CD4-positive, CD25-positive, alpha-beta regulatory T cell (primary cell): Measurements from ENCODE around the gene PNP. TPM values are rescaled to one million over a fixed set of nuclear protein-coding genes. Genes with fewer than 3 reads are reported as not detected.

Source experiments
- ATAC-seq, 2 donors: fragments of 150-1000 bp; cut with Tn5 transposase; one replicate each; pipeline ENCODE4 v1.10.0; 2021; ENCODE audit warnings: low read depth in 2 of 2, moderate number of reproducible peaks in 2 of 2, moderate library complexity in 1 of 2
- DNase-seq, 3 donors: peaks; one replicate each; pipeline versions ENCODE4 v3.0.0 to v3.0.0-alpha.2; 2012 to 2022; ENCODE audit warnings: mixed read lengths in 1 of 3
- H3K27ac ChIP-seq: one replicate; pipeline ENCODE4 v1.7.0; 2013; ENCODE audit warnings: mild to moderate bottlenecking, low read length; ENCODE audit not compliant: insufficient read depth, poor library complexity, severe bottlenecking
- H3K27me3 ChIP-seq: one replicate; pipeline ENCODE4 v1.7.0; 2013; ENCODE audit warnings: low read length; ENCODE audit not compliant: control insufficient read depth, insufficient read depth
- H3K36me3 ChIP-seq: one replicate; pipeline ENCODE4 v1.7.0; 2013; ENCODE audit warnings: mild to moderate bottlenecking, low read length, moderate library complexity; ENCODE audit not compliant: control insufficient read depth, insufficient read depth
- H3K4me1 ChIP-seq: 2 replicates; pipeline ENCODE4 v1.7.0; 2013; ENCODE audit warnings: mild to moderate bottlenecking, low read length; ENCODE audit not compliant: insufficient read depth, control insufficient read depth, poor library complexity, severe bottlenecking
- H3K4me3 ChIP-seq: one replicate; pipeline ENCODE4 v1.7.0; 2013; ENCODE audit warnings: low read depth, mild to moderate bottlenecking, low read length, moderate library complexity
- H3K9me3 ChIP-seq, 2 experiments: 1 replicate in 1 of 2; 2 replicates in 1 of 2; pipeline ENCODE4 v1.7.0; 2013; ENCODE audit warnings: low read length in 2 of 2, mild to moderate bottlenecking in 1 of 2, moderate library complexity in 1 of 2; ENCODE audit not compliant: control insufficient read depth in 2 of 2
- H3K27ac Mint-ChIP-seq, 3 donors: one replicate each; pipeline ENCODE4 v1.8.0; 2020 to 2022; ENCODE audit warnings: mild to moderate bottlenecking in 3 of 3, mixed read lengths in 3 of 3, moderate library complexity in 2 of 3
- H3K27me3 Mint-ChIP-seq: one replicate; pipeline ENCODE4 v1.8.0; 2022; ENCODE audit warnings: mild to moderate bottlenecking, mixed read lengths
- H3K36me3 Mint-ChIP-seq: one replicate; pipeline ENCODE4 v1.8.0; 2020; ENCODE audit warnings: mixed read lengths
- H3K4me1 Mint-ChIP-seq, 4 donors: one replicate each; pipeline ENCODE4 v1.8.0; 2020 to 2022; ENCODE audit warnings: mixed read lengths in 4 of 4, mild to moderate bottlenecking in 1 of 4
- H3K4me3 Mint-ChIP-seq, 4 donors: one replicate each; pipeline ENCODE4 v1.8.0; 2020 to 2022; ENCODE audit warnings: mild to moderate bottlenecking in 4 of 4, mixed read lengths in 4 of 4, moderate library complexity in 3 of 4
- H3K9me3 Mint-ChIP-seq, 7 donors: one replicate each; pipeline ENCODE4 v1.8.0; 2020 to 2022; ENCODE audit warnings: mixed read lengths in 7 of 7, mild to moderate bottlenecking in 3 of 7, moderate library complexity in 2 of 7
- polyA plus RNA-seq, 4 donors: library from polyadenylated mRNA; unstranded; fragments of 300-500 nt; fragmentation: Illumina TruSeq; gene quantifications; one replicate each; pipeline ENCODE4 v1.2.3, GENCODE V29; 2021
- total RNA-seq: library from RNA; stranded (reverse); gene quantifications from one replicate; pipeline ENCODE4 v1.2.3, GENCODE V29; 2022

Gene PNP
- total and polyA plus RNA-seq, 5 donors from 2014 or later: 28.8 to 42.5 (median 39.1) TPM

DNA sequence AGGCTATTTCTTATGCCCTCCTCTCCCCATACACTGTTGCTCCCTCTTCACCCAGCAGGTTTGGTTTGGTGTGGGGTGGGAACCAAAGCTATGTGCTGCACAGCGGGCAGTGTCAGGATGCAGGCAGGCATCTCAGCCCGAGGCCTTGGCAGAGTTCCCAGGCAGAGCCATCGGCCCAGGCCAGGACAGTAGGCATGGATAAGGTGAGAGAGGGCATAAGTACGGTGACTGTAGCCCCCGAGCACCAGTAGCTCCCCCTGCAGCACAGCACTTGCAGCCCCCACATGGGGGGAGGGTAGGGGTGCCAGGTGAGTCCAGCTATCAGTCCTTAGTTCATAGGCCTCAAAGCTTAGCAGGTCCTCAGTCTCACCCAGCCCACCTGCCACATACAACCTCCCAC lies 40.4 kb upstream of the PNP start:
- no peaks in the 10 kb centered on the region for H3K36me3 Mint-ChIP-seq
- no peak for ATAC-seq

DNA sequence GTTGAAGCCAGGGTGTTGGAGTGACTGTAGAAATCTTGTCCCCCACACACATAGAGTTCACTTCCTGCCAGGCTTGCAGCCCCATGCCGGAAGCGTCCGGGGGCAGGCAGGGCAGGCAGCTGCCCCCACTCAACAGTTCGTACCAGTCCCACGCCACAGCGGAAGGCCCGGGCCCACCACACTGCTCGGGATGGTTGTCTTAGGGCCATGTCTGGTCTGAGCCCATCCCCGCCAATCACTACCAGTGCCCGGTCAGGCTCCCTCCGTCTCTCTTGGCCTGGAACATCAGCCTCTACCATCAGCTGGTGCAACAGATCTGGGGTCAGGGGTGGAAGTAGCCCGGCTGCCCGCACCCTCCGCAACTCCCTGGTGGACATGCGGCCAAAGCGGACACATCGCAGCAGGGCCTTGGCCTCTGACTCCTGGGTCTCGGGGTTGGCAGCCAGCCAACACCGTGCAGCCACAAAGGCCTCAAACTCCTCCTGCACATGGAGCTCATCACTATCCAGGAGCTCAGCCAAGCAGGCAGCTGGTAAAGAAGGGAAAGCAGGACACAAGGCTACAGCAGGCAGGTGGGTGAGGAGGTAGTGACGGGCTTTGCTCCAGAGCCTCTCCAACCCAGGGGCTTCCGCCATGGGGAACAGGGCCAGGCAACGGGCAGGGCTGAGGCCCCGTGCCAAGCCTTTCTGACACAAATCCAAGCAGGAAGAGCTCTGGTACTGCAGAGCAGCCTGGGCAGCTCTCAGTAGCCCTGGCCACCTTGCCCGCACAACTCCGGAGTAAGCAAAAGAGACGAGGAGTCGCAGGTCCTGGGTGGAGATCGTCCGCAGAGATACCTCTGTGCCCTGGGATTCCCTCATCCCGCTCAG lies 39.2 kb upstream of the PNP start:
- Histone ChIP-seq H3K9me3 (no peaks in the 10 kb centered on the region), H3K27me3 (no peaks in the 10 kb centered on the region), H3K4me1 (peaks cover 15% of the 10 kb centered on the region), H3K36me3 (no peaks in the 10 kb centered on the region), H3K4me3 (no peak overlapping the region), H3K27ac (no peak overlapping the region)
- Mint-ChIP-seq H3K4me3 (peak overlapping the region in 1 of 4 donors; percentile 51), H3K4me1 (peaks cover 0 to 24% (median 14%) of the 10 kb centered on the region in 4 donors), H3K36me3 (no peaks in the 10 kb centered on the region), H3K27me3 (no peaks in the 10 kb centered on the region), H3K9me3 (no peaks in the 10 kb centered on the region), H3K27ac (peak overlapping the region in 1 of 3 donors; percentile 38)
- ATAC-seq (peak in 1 of 2 donors; percentile 42), DNase-seq (peak in 1 of 3 donors; percentile 41)

More for the DNA sequence above, 40.4 kb upstream of the PNP start:
- Mint-ChIP-seq H3K27me3 (no peaks in the 10 kb centered on the region), H3K4me1 (peaks cover 0 to 24% (median 14%) of the 10 kb centered on the region in 4 donors), H3K27ac (peak overlapping the region in 2 of 3 donors; percentile 25 to 61), H3K4me3 (no peak overlapping the region), H3K9me3 (no peaks in the 10 kb centered on the region)
- no peak overlapping the region for H3K4me3 ChIP-seq
- no peaks in the 10 kb centered on the region for H3K27me3 ChIP-seq
- peaks cover 15% of the 10 kb centered on the region for H3K4me1 ChIP-seq
- H3K9me3 ChIP-seq: no peaks in the 10 kb centered on the region
- no peaks in the 10 kb centered on the region for H3K36me3 ChIP-seq
- H3K27ac ChIP-seq: no peak overlapping the region
- no peak for DNase-seq

DNA sequence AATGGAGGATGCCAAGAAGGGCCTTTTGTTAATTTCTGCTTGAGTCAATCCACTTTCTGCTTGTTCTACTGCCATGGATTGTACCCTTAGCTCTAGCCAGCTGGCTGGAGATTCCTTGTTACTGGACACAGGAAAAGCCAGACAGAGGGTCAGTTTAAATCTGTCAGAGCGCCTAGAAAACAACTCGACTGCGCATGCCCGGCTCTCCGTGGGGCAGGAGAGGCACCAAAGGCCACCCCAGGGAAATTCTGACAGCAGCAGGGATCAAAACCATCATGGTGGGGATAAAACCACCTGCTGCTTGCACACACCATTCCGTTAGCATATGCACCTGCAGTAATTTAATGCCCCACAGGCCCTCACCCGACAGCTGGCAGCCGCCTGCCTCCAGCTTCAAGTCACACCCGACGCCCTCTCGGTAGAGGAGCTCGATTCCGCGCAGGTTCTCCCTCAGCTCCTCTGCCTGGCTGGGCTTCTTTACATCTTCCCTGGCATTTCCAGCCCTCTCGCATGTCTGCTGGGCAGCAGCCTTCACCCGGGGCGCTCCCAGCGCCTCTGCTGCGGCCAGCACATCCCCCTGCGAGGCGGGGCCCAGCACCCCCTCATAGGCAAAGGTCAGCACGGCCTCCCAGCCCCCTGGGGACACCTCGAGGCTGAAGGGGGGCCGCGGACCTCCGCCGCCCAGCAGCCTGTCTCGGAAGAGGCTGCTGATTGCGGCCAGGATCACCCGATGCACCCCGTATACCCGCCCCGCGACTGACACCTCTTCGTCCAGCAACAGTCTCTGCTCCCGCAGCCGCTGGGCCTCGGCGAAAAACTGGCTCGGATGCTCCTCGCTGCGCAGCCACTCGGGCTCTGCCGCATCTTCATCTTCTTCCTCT lies 34.3 kb upstream of the PNP start:
- Mint-ChIP-seq H3K9me3 (peaks cover 0 to 1% (median 0%) of the 10 kb centered on the region in 7 donors), H3K4me3 (no peak overlapping the region), H3K36me3 (no peaks in the 10 kb centered on the region), H3K4me1 (peaks cover 0 to 5% (median 2%) of the 10 kb centered on the region in 4 donors), H3K27me3 (peaks cover 5% of the 10 kb centered on the region), H3K27ac (no peak overlapping the region)
- no peak overlapping the region for H3K4me3 ChIP-seq
- no peak for DNase-seq
- H3K36me3 ChIP-seq: no peaks in the 10 kb centered on the region
- no peaks in the 10 kb centered on the region for H3K4me1 ChIP-seq
- no peaks in the 10 kb centered on the region for H3K9me3 ChIP-seq
- H3K27me3 ChIP-seq: no peaks in the 10 kb centered on the region
- ATAC-seq: no peak
- H3K27ac ChIP-seq: no peak overlapping the region

DNA sequence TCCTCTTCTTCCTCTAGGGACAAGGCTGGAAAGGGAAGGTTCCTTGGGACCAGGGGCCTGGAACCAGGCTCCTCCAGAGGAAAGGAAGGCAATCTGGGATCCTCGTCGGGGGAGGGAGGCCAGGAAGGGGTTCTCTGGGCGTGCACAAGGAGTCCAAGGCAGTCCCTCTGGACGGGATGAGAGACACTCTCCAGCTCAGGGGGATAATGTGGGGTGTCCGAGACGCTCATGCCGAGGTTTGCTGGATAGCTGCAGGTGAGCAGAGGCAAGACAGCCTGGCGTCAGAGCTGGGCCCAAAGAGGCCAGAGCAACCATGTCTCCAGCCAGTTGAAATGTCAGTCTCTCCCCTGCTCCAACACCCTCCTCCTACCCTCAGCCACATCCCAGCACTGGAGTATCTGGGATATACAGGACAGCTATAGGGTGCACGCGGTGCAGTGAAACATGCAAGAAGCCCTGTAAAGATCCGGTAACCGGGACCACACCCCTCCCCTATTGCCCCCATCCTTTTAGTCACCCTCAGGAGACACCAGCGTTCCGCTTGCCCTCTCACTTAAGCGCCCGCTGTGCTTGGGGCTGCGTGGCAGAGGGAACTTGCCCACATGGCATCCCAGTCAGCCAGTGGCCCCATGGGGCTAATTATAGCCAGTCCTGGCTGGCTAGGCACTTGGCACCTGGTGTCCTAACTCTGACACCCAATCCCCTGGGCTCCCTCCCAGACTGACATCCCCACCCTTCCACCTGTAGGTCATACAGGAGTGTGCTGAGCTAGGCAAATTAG lies 33.4 kb upstream of the PNP start, which contains the start of gene KLHL33:
Gene KLHL33 (minus strand): TSS at position 585 of the 781 bp plus-strand sequence. CDS start 355 bp downstream, at position 230.
- ATAC-seq (no peak), DNase-seq (no peak)
- Mint-ChIP-seq H3K4me3 (peak within 1 kb of the TSS in 1 of 4 donors; percentile 9), H3K9me3 (peaks cover 0 to 1% (median 0%) of the 10 kb centered on the region in 7 donors), H3K36me3 (no peaks in the 10 kb centered on the region), H3K27me3 (peaks cover 5% of the 10 kb centered on the region), H3K4me1 (peaks cover 2 to 13% (median 5%) of the 10 kb centered on the region in 4 donors), H3K27ac (peak within 1 kb of the TSS in 1 of 3 donors; percentile 38)
- Histone ChIP-seq H3K27ac (no peak within 1 kb of the TSS), H3K4me1 (peaks cover 2% of the 10 kb centered on the region), H3K36me3 (no peaks in the 10 kb centered on the region), H3K9me3 (no peaks in the 10 kb centered on the region), H3K4me3 (no peak within 1 kb of the TSS), H3K27me3 (no peaks in the 10 kb centered on the region)

DNA sequence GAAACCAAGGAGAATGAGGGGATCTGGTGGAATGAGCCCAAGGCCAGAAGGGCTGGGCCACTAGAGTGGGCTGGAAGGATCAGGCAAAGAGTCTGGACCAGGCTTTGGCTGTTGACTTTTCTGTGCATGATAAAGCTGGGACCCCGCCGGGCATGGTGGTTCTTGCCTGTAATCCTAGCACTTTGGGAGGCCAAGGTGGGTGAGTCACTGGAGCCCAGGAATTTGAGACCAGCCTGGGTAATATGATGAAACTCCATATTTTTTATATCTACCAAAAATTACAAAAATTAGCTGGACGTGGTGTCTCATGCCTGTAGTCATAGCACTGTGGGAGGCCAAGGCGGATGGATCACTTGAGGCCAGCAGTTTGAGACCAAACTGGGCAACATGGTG lies 32.8 kb upstream of the PNP start:
- Histone ChIP-seq H3K4me1 (peaks cover 8% of the 10 kb centered on the region), H3K27me3 (no peaks in the 10 kb centered on the region), H3K27ac (no peak overlapping the region), H3K9me3 (no peaks in the 10 kb centered on the region), H3K4me3 (no peak overlapping the region), H3K36me3 (no peaks in the 10 kb centered on the region)
- DNase-seq: no peak
- H3K9me3 Mint-ChIP-seq: peaks cover 0 to 1% (median 0%) of the 10 kb centered on the region in 7 donors
- H3K4me3 Mint-ChIP-seq: peak overlapping the region in 1 of 4 donors; percentile 9
- no peaks in the 10 kb centered on the region for H3K36me3 Mint-ChIP-seq
- H3K27me3 Mint-ChIP-seq: peaks cover 5% of the 10 kb centered on the region
- no peak overlapping the region for H3K27ac Mint-ChIP-seq
- ATAC-seq: no peak
- peaks cover 7 to 19% (median 10%) of the 10 kb centered on the region in 4 donors for H3K4me1 Mint-ChIP-seq

DNA sequence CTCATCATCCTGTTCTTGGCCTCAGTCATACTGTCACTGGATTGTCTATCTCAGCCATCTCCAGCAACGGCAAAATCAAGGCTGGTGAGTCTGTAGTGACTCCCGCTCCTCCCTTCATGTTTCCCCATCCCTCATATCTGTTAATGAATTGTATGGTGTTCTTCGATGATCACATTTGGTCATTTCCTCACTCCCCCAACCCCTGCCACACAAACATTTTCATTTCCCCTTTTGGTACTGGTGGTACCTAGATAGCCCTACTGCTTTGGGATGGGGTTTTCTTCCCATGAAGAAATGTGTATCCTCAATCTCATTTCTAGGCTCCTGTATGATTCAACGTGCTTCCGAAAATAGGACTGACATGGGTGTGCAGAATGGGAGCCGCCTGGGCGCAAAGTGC lies 30.5 kb upstream of the PNP start:
- H3K4me3 Mint-ChIP-seq: no peak overlapping the region
- ATAC-seq: no peak
- Histone ChIP-seq H3K4me1 (peaks cover 12% of the 10 kb centered on the region), H3K27me3 (no peaks in the 10 kb centered on the region), H3K4me3 (no peak overlapping the region), H3K9me3 (no peaks in the 10 kb centered on the region), H3K36me3 (no peaks in the 10 kb centered on the region), H3K27ac (no peak overlapping the region)
- H3K27ac Mint-ChIP-seq: no peak overlapping the region
- H3K27me3 Mint-ChIP-seq: peaks cover 5% of the 10 kb centered on the region
- peaks cover 7 to 26% (median 13%) of the 10 kb centered on the region in 4 donors for H3K4me1 Mint-ChIP-seq
- H3K36me3 Mint-ChIP-seq: peaks cover 6% of the 10 kb centered on the region
- DNase-seq: no peak
- H3K9me3 Mint-ChIP-seq: peaks cover 0 to 1% (median 0%) of the 10 kb centered on the region in 7 donors

DNA sequence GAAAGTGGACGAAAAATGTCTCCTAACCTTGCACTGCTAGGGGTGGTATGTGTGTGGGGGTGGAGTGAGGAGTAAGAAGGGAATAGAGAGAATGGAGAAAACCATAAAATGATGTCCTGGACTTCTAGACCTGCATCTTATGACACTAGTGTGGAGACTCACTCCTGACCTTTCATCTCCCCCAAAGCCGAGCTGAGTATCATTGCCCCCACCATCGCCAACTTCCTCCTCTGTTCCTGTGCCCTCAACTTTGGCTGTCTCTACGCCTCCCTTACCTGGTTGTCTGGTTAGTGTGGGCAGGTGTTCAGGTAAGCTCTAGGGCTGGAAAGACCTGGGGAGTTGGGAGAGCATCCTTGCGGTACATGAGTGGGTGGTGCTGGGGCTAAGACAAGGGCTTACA lies 28.7 kb upstream of the PNP start:
- H3K36me3 Mint-ChIP-seq: peaks cover 6% of the 10 kb centered on the region
- no peaks in the 10 kb centered on the region for H3K9me3 ChIP-seq
- ATAC-seq (no peak), DNase-seq (no peak)
- H3K4me1 Mint-ChIP-seq: peaks cover 7 to 26% (median 13%) of the 10 kb centered on the region in 4 donors
- peaks cover 12% of the 10 kb centered on the region for H3K4me1 ChIP-seq
- peak overlapping the region; percentile 35 for H3K4me3 ChIP-seq
- H3K27me3 ChIP-seq: no peaks in the 10 kb centered on the region
- peaks cover 5% of the 10 kb centered on the region for H3K27me3 Mint-ChIP-seq
- H3K27ac ChIP-seq: no peak overlapping the region
- H3K27ac Mint-ChIP-seq: peak overlapping the region; percentile 34 to 94 (median 79)
- peaks cover 0 to 1% (median 0%) of the 10 kb centered on the region in 7 donors for H3K9me3 Mint-ChIP-seq
- peaks cover under 1% of the 10 kb centered on the region for H3K36me3 ChIP-seq
- H3K4me3 Mint-ChIP-seq: peak overlapping the region in 2 of 4 donors; percentile 28 to 69
